HepG2 (cell line): Measurements from ENCODE around the gene RSPRY1. TPM values are rescaled to one million over a fixed set of nuclear protein-coding genes. Genes with fewer than 3 reads are reported as not detected.

Experiments
- AHR ChIP-seq: IDR thresholded peaks from 2 replicates; pipeline ENCODE4 v1.6.1; 2018; ENCODE audit warnings: missing genetic modification reagents, missing compliant biosample characterization
- BHLHE40 ChIP-seq: IDR thresholded peaks from 2 replicates; pipeline ENCODE4 v1.6.1; 2011; ENCODE audit warnings: low read length, improper control_type of control experiment
- DBP ChIP-seq: sonication (generic); formaldehyde crosslinking; IDR thresholded peaks from 2 replicates; pipeline ENCODE4 v1.4.0; 2020; ENCODE audit warnings: missing genetic modification reagents; ENCODE audit errors: not compliant biosample characterization
- ELF4 ChIP-seq: sonication (generic); formaldehyde crosslinking; IDR thresholded peaks from 2 replicates; pipeline ENCODE4 v1.5.0; 2020; ENCODE audit warnings: missing genetic modification reagents, mild to moderate bottlenecking, moderate library complexity, borderline replicate concordance
- GFI1 ChIP-seq: sonication (generic); formaldehyde crosslinking; IDR thresholded peaks from 2 replicates; pipeline ENCODE4 v1.5.0; 2020; ENCODE audit warnings: missing genetic modification reagents, mild to moderate bottlenecking, borderline replicate concordance
- KDM5A ChIP-seq: fragments of 200-600 bp; sonication (generic); IDR thresholded peaks from 2 replicates; pipeline ENCODE4 v1.7.0; 2018; ENCODE audit warnings: antibody characterized with exemption, mild to moderate bottlenecking, low read length, borderline replicate concordance
- KMT2B ChIP-seq: IDR thresholded peaks from 2 replicates; pipeline ENCODE4 v1.6.1; 2016; ENCODE audit warnings: missing genetic modification reagents, missing compliant biosample characterization
- NR2F1 ChIP-seq, 2 experiments: fragments of 450-650 bp in 1 of 2; formaldehyde crosslinking in 1 of 2; IDR thresholded peaks; 2 replicates each; pipeline versions ENCODE4 v1.5.0 to v1.6.1; 2016 to 2020; ENCODE audit warnings: mild to moderate bottlenecking in 1 of 2, missing compliant biosample characterization in 1 of 2, missing genetic modification reagents in 1 of 2, moderate library complexity in 1 of 2
- SAFB2 ChIP-seq: sonication (generic); formaldehyde crosslinking; IDR thresholded peaks from 2 replicates; pipeline ENCODE4 v1.5.1; 2020; ENCODE audit warnings: missing genetic modification reagents, low read depth, mild to moderate bottlenecking, borderline replicate concordance
- SRSF4 ChIP-seq: fragments of 200-400 bp; formaldehyde crosslinking; IDR thresholded peaks from one replicate; pipeline ENCODE4 v1.6.1; 2018; ENCODE audit warnings: mild to moderate bottlenecking, low read depth, low read length, moderate library complexity; ENCODE audit not compliant: poor library complexity, severe bottlenecking
- SRY ChIP-seq: sonication (generic); formaldehyde crosslinking; IDR thresholded peaks from 2 replicates; pipeline ENCODE4 v1.8.0; 2022; ENCODE audit warnings: mild to moderate bottlenecking, missing genetic modification reagents
- TP53 ChIP-seq: sonication (generic); formaldehyde crosslinking; conservative IDR thresholded peaks from 2 replicates; pipeline ENCODE4 v1.4.0; 2020; ENCODE audit warnings: missing genetic modification reagents
- ZNF230 ChIP-seq: sonication (generic); formaldehyde crosslinking; IDR thresholded peaks from 2 replicates; pipeline ENCODE4 v1.4.0; 2020; ENCODE audit warnings: mild to moderate bottlenecking, missing genetic modification reagents
- ZNF318 ChIP-seq: sonication (generic); formaldehyde crosslinking; IDR thresholded peaks from 2 replicates; pipeline ENCODE4 v1.4.0; 2020; ENCODE audit warnings: mild to moderate bottlenecking, missing genetic modification reagents
- ZNF563 ChIP-seq: sonication (generic); formaldehyde crosslinking; IDR thresholded peaks from 2 replicates; pipeline ENCODE4 v1.8.0; 2022; ENCODE audit warnings: mild to moderate bottlenecking, moderate library complexity, missing genetic modification reagents
- ZNF589 ChIP-seq: sonication (generic); formaldehyde crosslinking; conservative IDR thresholded peaks from 2 replicates; pipeline ENCODE4 v1.8.0; 2022; ENCODE audit warnings: mild to moderate bottlenecking, moderate library complexity, missing genetic modification reagents
- ZNF614 ChIP-seq: IDR thresholded peaks from 2 replicates; pipeline ENCODE4 v1.6.1; 2018; ENCODE audit warnings: missing biosample characterization, missing genetic modification reagents, inconsistent platforms, borderline replicate concordance
- ZNF619 ChIP-seq: sonication (generic); formaldehyde crosslinking; IDR thresholded peaks from 2 replicates; pipeline ENCODE4 v1.4.0; 2020; ENCODE audit warnings: mild to moderate bottlenecking, missing genetic modification reagents
- ZNF629 ChIP-seq: sonication (generic); formaldehyde crosslinking; conservative IDR thresholded peaks from 2 replicates; pipeline ENCODE4 v1.5.0; 2020; ENCODE audit warnings: missing genetic modification reagents
- ZNF652 ChIP-seq: IDR thresholded peaks from 2 replicates; pipeline ENCODE4 v1.6.1; 2016; ENCODE audit warnings: low read depth, borderline replicate concordance
- ZNF850 ChIP-seq: sonication (generic); formaldehyde crosslinking; conservative IDR thresholded peaks from 2 replicates; pipeline ENCODE4 v1.9.0; 2021; ENCODE audit warnings: mild to moderate bottlenecking, missing genetic modification reagents
- polyA plus RNA-seq, 8 experiments: library from polyadenylated mRNA; depleted of rRNA in 3 of 8; stranded (reverse) in 7 of 8; unstranded in 1 of 8; fragments of >200 nt; fragmentation: Illumina TruSeq in 4 of 8; extraction: Trizol in 4 of 8; gene quantifications; 2 replicates each; pipeline versions ENCODE4 v1.2.1 to v1.2.3, GENCODE V29; 2011 to 2016; ENCODE audit warnings: low read depth in 4 of 8, missing spikeins in 1 of 8, mixed read lengths in 1 of 8; ENCODE audit not compliant: insufficient read depth in 1 of 8
- total RNA-seq, 5 experiments: library from RNA; depleted of rRNA; stranded (reverse); fragments of >200 nt; fragmentation: Illumina TruSeq; extraction: Trizol; gene quantifications; 2 replicates each; pipeline ENCODE4 v1.2.3, GENCODE V29; 2016; ENCODE audit warnings: low read depth in 1 of 5

RSPRY1 gene
- total and polyA plus RNA-seq, 2 of the 13 experiments (the other 11 are each of a cell fraction or from before 2014, with no cell fraction given), result 53.4 to 61.0 TPM

- peak; percentile 91; the same call in 1 of the 2 replicates for TF ChIP-seq ZNF318 (CRISPR knock-in tag)
- no peak for TF ChIP-seq ZNF230 (CRISPR knock-in tag)
- no peak; the same call in 1 of the 2 replicates for TF ChIP-seq SRY (CRISPR knock-in tag)
- no peak for TF ChIP-seq ZNF589
- TF ChIP-seq ZNF619 (CRISPR knock-in tag), result no peak; the same call in 1 of the 2 replicates
- TF ChIP-seq KDM5A, result no peak; the same call in 1 of the 2 replicates
- TF ChIP-seq KMT2B (CRISPR knock-in tag), result no peak
- no peak for TF ChIP-seq TP53 (CRISPR knock-in tag)
- TF ChIP-seq BHLHE40, result no peak
- TF ChIP-seq ZNF629 (CRISPR knock-in tag), result peak; percentile 41; the same call in 1 of the 2 replicates
- TF ChIP-seq AHR (CRISPR knock-in tag), result peak; percentile 53; the same call in 1 of the 2 replicates
- TF ChIP-seq SAFB2 (CRISPR knock-in tag), result peak; percentile 70; the same call in 1 of the 2 replicates
- peak; percentile 74 for TF ChIP-seq ZNF652 (CRISPR knock-in tag)
- TF ChIP-seq ZNF563 (CRISPR knock-in tag), result no peak
- TF ChIP-seq ELF4, result 0 out of 2 replicates have a peak, but pooled peaks have one; percentile 35
- TF ChIP-seq ZNF850, result no peak
- TF ChIP-seq DBP (CRISPR knock-in tag), result no peak
- TF ChIP-seq ZNF614, result peak; percentile 92
- TF ChIP-seq GFI1 (CRISPR knock-in tag), result peak; percentile 97
- peak; percentile 79 to 88 for TF ChIP-seq NR2F1 (CRISPR knock-in tag; IDR thresholded peaks at IDR 0.05)
- TF ChIP-seq SRSF4, result no peak
Observed at GRCh38 chr16:57279780-57280638, 93.9 kb downstream of the RSPRY1 start (continued).
